HepG2 (cell line): ENCODE measurements around the gene FAM20C. TPM values are rescaled to one million over a fixed set of nuclear protein-coding genes. Genes with fewer than 3 reads are reported as not detected.

Experiments used
- CENPT ChIP-seq: sonication (generic); formaldehyde crosslinking; IDR thresholded peaks from 2 replicates; pipeline ENCODE4 v1.8.0; 2022; ENCODE audit warnings: low read depth, mild to moderate bottlenecking, moderate library complexity, missing genetic modification reagents
- FLYWCH1 ChIP-seq: sonication (generic); formaldehyde crosslinking; IDR thresholded peaks from 2 replicates; pipeline ENCODE4 v1.8.1; 2023; ENCODE audit warnings: mild to moderate bottlenecking, missing genetic modification reagents
- HIC2 ChIP-seq: sonication (generic); formaldehyde crosslinking; IDR thresholded peaks from 2 replicates; pipeline ENCODE4 v1.9.0; 2022; ENCODE audit warnings: low read depth, missing genetic modification reagents
- HOXA5 ChIP-seq: sonication (generic); formaldehyde crosslinking; IDR thresholded peaks from 2 replicates; pipeline ENCODE4 v1.4.0; 2020; ENCODE audit warnings: missing genetic modification reagents
- IKZF4 ChIP-seq: sonication (generic); formaldehyde crosslinking; IDR thresholded peaks from 2 replicates; pipeline ENCODE4 v1.5.1; 2020; ENCODE audit warnings: borderline replicate concordance, mild to moderate bottlenecking, low read depth, missing genetic modification reagents; ENCODE audit errors: not compliant biosample characterization
- KDM1A ChIP-seq: IDR thresholded peaks from 2 replicates; pipeline ENCODE4 v1.6.1; 2016; ENCODE audit warnings: missing compliant biosample characterization
- KLF15 ChIP-seq: sonication (generic); formaldehyde crosslinking; IDR thresholded peaks from 2 replicates; pipeline ENCODE4 v1.8.1; 2023; ENCODE audit warnings: borderline replicate concordance, mild to moderate bottlenecking, inconsistent platforms, missing genetic modification reagents, mixed read lengths
- MEF2D ChIP-seq: sonication (generic); formaldehyde crosslinking; IDR thresholded peaks from 2 replicates; pipeline ENCODE4 v1.5.1; 2020; ENCODE audit warnings: mild to moderate bottlenecking, missing genetic modification reagents
- ONECUT2 ChIP-seq: sonication (generic); formaldehyde crosslinking; IDR thresholded peaks from 2 replicates; pipeline ENCODE4 v1.4.0; 2020; ENCODE audit warnings: missing genetic modification reagents
- PPARG ChIP-seq: conservative IDR thresholded peaks from 2 replicates; pipeline ENCODE4 v1.6.1; 2016; ENCODE audit warnings: missing biosample characterization, missing genetic modification reagents
- SP1 ChIP-seq, 2 experiments: fragments of 450-650 bp in 1 of 2; sonication (generic) in 1 of 2; formaldehyde crosslinking in 1 of 2; IDR thresholded peaks; 2 replicates each; pipeline versions ENCODE4 v1.4.0 to v1.6.1; 2016 to 2020; ENCODE audit warnings: missing genetic modification reagents in 1 of 2
- TEAD3 ChIP-seq: optimal IDR thresholded peaks from 2 replicates; pipeline ENCODE3; 2016; ENCODE audit warnings: borderline replicate concordance
- U2AF1 ChIP-seq: fragments of 200-400 bp; formaldehyde crosslinking; optimal IDR thresholded peaks from 2 replicates; pipeline ENCODE3; 2017; ENCODE audit warnings: mild to moderate bottlenecking, low read depth, low read length
- ZFAT ChIP-seq: sonication (generic); formaldehyde crosslinking; conservative IDR thresholded peaks from 2 replicates; pipeline ENCODE4 v1.8.1; 2023; ENCODE audit warnings: missing genetic modification reagents, inconsistent platforms
- ZMAT5 ChIP-seq: sonication (generic); formaldehyde crosslinking; IDR thresholded peaks from 2 replicates; pipeline ENCODE4 v1.5.0; 2020; ENCODE audit warnings: mild to moderate bottlenecking, low read depth, missing genetic modification reagents, borderline replicate concordance
- ZNF34 ChIP-seq: sonication (generic); formaldehyde crosslinking; IDR thresholded peaks from 2 replicates; pipeline ENCODE4 v1.4.0; 2020; ENCODE audit warnings: mild to moderate bottlenecking, missing genetic modification reagents, borderline replicate concordance
- ZNF563 ChIP-seq: sonication (generic); formaldehyde crosslinking; IDR thresholded peaks from 2 replicates; pipeline ENCODE4 v1.8.0; 2022; ENCODE audit warnings: mild to moderate bottlenecking, moderate library complexity, missing genetic modification reagents
- ZNF792 ChIP-seq: IDR thresholded peaks from 2 replicates; pipeline ENCODE4 v1.6.1; 2016
- ZNF891 ChIP-seq: sonication (generic); formaldehyde crosslinking; IDR thresholded peaks from 2 replicates; pipeline ENCODE4 v1.5.0; 2020; ENCODE audit warnings: mild to moderate bottlenecking, missing genetic modification reagents
- polyA plus RNA-seq, 8 experiments: library from polyadenylated mRNA; depleted of rRNA in 3 of 8; stranded (reverse) in 7 of 8; unstranded in 1 of 8; fragments of >200 nt; fragmentation: Illumina TruSeq in 4 of 8; extraction: Trizol in 4 of 8; gene quantifications; 2 replicates each; pipeline versions ENCODE4 v1.2.1 to v1.2.3, GENCODE V29; 2011 to 2016; ENCODE audit warnings: low read depth in 4 of 8, missing spikeins in 1 of 8, mixed read lengths in 1 of 8; ENCODE audit not compliant: insufficient read depth in 1 of 8
- total RNA-seq, 5 experiments: library from RNA; depleted of rRNA; stranded (reverse); fragments of >200 nt; fragmentation: Illumina TruSeq; extraction: Trizol; gene quantifications; 2 replicates each; pipeline ENCODE4 v1.2.3, GENCODE V29; 2016; ENCODE audit warnings: low read depth in 1 of 5
- TF ChIP-seq, protein P1 (sequence below): sonication (generic); formaldehyde crosslinking; conservative IDR thresholded peaks from 2 replicates; pipeline ENCODE4 v1.5.0; 2020; ENCODE audit warnings: missing genetic modification reagents
- TF ChIP-seq, protein P2 (sequence below): IDR thresholded peaks from 2 replicates; pipeline ENCODE4 v1.6.1; 2018; ENCODE audit warnings: missing genetic modification reagents, mild to moderate bottlenecking, missing compliant biosample characterization
- TF ChIP-seq, protein P3 (sequence below): sonication (generic); formaldehyde crosslinking; IDR thresholded peaks from 2 replicates; pipeline ENCODE4 v1.4.0; 2020; ENCODE audit warnings: missing genetic modification reagents
- TF ChIP-seq, protein P4 (sequence below): sonication (generic); formaldehyde crosslinking; IDR thresholded peaks from 2 replicates; pipeline ENCODE4 v1.4.0; 2020; ENCODE audit warnings: mild to moderate bottlenecking, missing genetic modification reagents

Gene FAM20C
- total and polyA plus RNA-seq, 2 of the 13 experiments (the other 11 are each of a cell fraction or from before 2014, with no cell fraction given), result 11.9 to 19.9 TPM

- TF ChIP-seq, protein P1, sequence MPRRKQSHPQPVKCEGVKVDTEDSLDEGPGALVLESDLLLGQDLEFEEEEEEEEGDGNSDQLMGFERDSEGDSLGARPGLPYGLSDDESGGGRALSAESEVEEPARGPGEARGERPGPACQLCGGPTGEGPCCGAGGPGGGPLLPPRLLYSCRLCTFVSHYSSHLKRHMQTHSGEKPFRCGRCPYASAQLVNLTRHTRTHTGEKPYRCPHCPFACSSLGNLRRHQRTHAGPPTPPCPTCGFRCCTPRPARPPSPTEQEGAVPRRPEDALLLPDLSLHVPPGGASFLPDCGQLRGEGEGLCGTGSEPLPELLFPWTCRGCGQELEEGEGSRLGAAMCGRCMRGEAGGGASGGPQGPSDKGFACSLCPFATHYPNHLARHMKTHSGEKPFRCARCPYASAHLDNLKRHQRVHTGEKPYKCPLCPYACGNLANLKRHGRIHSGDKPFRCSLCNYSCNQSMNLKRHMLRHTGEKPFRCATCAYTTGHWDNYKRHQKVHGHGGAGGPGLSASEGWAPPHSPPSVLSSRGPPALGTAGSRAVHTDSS (CRISPR knock-in tag), result no peak
- TF ChIP-seq FLYWCH1 (no peak), PPARG (CRISPR knock-in tag) (no peak), ZNF563 (CRISPR knock-in tag) (0 out of 2 replicates have a peak, but pooled peaks have one; percentile 5), ZNF34 (CRISPR knock-in tag) (no peak), HIC2 (CRISPR knock-in tag) (peak; percentile 77; the same call in 1 of the 2 replicates), HOXA5 (CRISPR knock-in tag) (no peak), ZNF891 (CRISPR knock-in tag) (peak; percentile 68; the same call in 1 of the 2 replicates), KLF15 (CRISPR knock-in tag) (no peak), ZMAT5 (CRISPR knock-in tag) (no peak), CENPT (CRISPR knock-in tag) (no peak), ZFAT (no peak), ONECUT2 (CRISPR knock-in tag) (no peak), SP1 (IDR thresholded peaks at IDR 0.05) (no peak), SP1 (CRISPR knock-in tag; IDR thresholded peaks at IDR 0.05) (no peak), TEAD3 (CRISPR knock-in tag) (peak; percentile 31), IKZF4 (CRISPR knock-in tag) (no peak), MEF2D (CRISPR knock-in tag) (no peak), ZNF792 (no peak), U2AF1 (no peak), KDM1A (no peak)
- TF ChIP-seq, protein P2, sequence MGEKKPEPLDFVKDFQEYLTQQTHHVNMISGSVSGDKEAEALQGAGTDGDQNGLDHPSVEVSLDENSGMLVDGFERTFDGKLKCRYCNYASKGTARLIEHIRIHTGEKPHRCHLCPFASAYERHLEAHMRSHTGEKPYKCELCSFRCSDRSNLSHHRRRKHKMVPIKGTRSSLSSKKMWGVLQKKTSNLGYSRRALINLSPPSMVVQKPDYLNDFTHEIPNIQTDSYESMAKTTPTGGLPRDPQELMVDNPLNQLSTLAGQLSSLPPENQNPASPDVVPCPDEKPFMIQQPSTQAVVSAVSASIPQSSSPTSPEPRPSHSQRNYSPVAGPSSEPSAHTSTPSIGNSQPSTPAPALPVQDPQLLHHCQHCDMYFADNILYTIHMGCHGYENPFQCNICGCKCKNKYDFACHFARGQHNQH (CRISPR knock-in tag), result 0 out of 2 replicates have a peak, but pooled peaks have one; percentile 22
- TF ChIP-seq, protein P3, sequence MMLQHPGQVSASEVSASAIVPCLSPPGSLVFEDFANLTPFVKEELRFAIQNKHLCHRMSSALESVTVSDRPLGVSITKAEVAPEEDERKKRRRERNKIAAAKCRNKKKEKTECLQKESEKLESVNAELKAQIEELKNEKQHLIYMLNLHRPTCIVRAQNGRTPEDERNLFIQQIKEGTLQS (CRISPR knock-in tag), result no peak
- TF ChIP-seq, protein P4, sequence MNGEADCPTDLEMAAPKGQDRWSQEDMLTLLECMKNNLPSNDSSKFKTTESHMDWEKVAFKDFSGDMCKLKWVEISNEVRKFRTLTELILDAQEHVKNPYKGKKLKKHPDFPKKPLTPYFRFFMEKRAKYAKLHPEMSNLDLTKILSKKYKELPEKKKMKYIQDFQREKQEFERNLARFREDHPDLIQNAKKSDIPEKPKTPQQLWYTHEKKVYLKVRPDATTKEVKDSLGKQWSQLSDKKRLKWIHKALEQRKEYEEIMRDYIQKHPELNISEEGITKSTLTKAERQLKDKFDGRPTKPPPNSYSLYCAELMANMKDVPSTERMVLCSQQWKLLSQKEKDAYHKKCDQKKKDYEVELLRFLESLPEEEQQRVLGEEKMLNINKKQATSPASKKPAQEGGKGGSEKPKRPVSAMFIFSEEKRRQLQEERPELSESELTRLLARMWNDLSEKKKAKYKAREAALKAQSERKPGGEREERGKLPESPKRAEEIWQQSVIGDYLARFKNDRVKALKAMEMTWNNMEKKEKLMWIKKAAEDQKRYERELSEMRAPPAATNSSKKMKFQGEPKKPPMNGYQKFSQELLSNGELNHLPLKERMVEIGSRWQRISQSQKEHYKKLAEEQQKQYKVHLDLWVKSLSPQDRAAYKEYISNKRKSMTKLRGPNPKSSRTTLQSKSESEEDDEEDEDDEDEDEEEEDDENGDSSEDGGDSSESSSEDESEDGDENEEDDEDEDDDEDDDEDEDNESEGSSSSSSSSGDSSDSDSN (CRISPR knock-in tag), result peak; percentile 57
Observed at GRCh38 chr7:294440-295154, 102.2 kb downstream of the FAM20C start (continued).
